Lower lobe of right lung (tissue), 2 donors: ENCODE data around the gene ITPRIPL1. TPM values are rescaled to one million over a fixed set of nuclear protein-coding genes. Genes with fewer than 3 reads are reported as not detected.

Source experiments
- ATAC-seq, 2 donors: fragments of 200-7000 bp; cut with Tn5 transposase; one replicate each; pipeline ENCODE4 v1.9.1; 2020 to 2022; ENCODE audit warnings: mild to moderate bottlenecking in 2 of 2, moderate library complexity in 2 of 2
- DNase-seq: peaks from one replicate; pipeline ENCODE4 v3.0.0-alpha.2; 2020
- H3K27ac ChIP-seq: fragments of 200-600 bp; one replicate; pipeline ENCODE4 v1.8.0; 2022
- H3K27me3 ChIP-seq: fragments of 200-600 bp; one replicate; pipeline ENCODE4 v1.8.0; 2022; ENCODE audit warnings: low read depth
- H3K36me3 ChIP-seq: fragments of 200-600 bp; one replicate; pipeline ENCODE4 v1.8.0; 2022; ENCODE audit warnings: mild to moderate bottlenecking
- H3K4me1 ChIP-seq: fragments of 200-600 bp; one replicate; pipeline ENCODE4 v1.8.0; 2022
- H3K4me3 ChIP-seq: fragments of 200-600 bp; one replicate; pipeline ENCODE4 v1.8.0; 2022; ENCODE audit warnings: mild to moderate bottlenecking
- H3K9me3 ChIP-seq: fragments of 200-600 bp; one replicate; pipeline ENCODE4 v1.8.0; 2022
- CTCF ChIP-seq: fragments of 200-600 bp; IDR thresholded peaks from one replicate; pipeline ENCODE4 v1.8.0; 2022; ENCODE audit warnings: antibody characterized with exemption, mild to moderate bottlenecking
- intact Hi-C: fragments of 100-400 bp; cut with DNase I; formaldehyde crosslinking; loops from one replicate; pipeline ENCODE4 v1.11.0; 2022
- total RNA-seq: library from RNA; stranded (reverse); fragmentation: NEBNext Ultra II Directional; extraction: Animal tissue kit (Norgen Biotek cat#: 25700); gene quantifications from one replicate; pipeline ENCODE4 v1.2.1, GENCODE V29; 2021
- donor health status: DM: no; HTN: yes; CAD: no; lungs with severe emphysema.

The ITPRIPL1 gene
- total RNA-seq, 1 donor from 2014 or later = 1.9 TPM

DNA sequence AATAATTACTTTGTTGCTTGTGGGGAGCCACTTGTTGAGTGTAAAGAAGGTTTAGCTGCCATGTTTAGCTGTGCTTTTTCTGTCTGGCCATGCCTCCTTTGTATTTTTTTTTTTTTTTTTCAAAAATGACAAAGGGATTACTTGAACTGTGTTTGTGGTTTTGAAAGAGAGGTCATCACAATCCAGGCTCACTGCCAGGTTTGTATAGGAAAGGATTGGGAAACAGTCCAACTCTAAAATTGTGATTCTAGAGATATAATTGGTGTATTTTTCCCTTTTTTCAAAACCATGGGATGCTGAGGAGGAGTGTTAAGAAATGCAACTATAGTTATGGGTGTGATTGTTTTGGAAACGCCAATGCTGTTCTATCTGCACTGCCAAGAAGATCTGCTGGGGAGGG lies 4.3 kb downstream of the ITPRIPL1 start:
- Histone ChIP-seq H3K36me3 (no peaks in the 10 kb centered on the region), H3K4me3 (no peak overlapping the region), H3K9me3 (no peaks in the 10 kb centered on the region), H3K27ac (no peak overlapping the region), H3K4me1 (peaks cover 18% of the 10 kb centered on the region), H3K27me3 (peaks cover 15% of the 10 kb centered on the region)
- no peak for ATAC-seq
- intact Hi-C loops = no loop called here
- TF ChIP-seq CTCF = no peak
- DNase-seq = no peak

DNA sequence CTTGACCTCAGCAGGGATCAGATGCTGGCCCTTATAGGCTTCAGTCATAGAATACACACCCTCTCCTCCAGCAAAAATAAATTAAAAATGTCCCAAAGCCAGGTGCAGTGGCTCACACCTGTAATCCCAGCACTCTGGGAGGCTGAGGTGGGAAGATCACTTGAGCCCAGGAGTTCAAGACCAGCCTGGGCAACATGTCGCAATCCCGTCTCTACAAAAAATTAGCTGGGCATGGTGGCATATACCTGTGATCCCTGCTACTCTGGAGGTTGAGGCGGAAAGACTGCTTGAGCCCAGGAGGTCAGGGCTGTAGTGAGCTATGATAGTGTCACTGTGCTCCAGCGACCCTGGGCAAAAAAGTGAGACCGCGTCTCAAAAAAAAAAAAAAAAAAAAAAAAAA lies 4.8 kb downstream of the ITPRIPL1 start:
- TF ChIP-seq CTCF = no peak
- H3K4me1 ChIP-seq = peaks cover 18% of the 10 kb centered on the region
- intact Hi-C loops = no loop called here
- H3K36me3 ChIP-seq = no peaks in the 10 kb centered on the region
- H3K27me3 ChIP-seq = peaks cover 13% of the 10 kb centered on the region
- H3K27ac ChIP-seq = no peak overlapping the region
- DNase-seq (no peak), ATAC-seq (no peak)
- no peak overlapping the region for H3K4me3 ChIP-seq
- H3K9me3 ChIP-seq = no peaks in the 10 kb centered on the region

GRCh38 chr2:96330407-96330806 lies 5.3 kb downstream of the ITPRIPL1 start:
- Histone ChIP-seq H3K36me3 (no peaks in the 10 kb centered on the region), H3K27ac (no peak overlapping the region), H3K4me1 (peaks cover 17% of the 10 kb centered on the region), H3K4me3 (no peak overlapping the region), H3K9me3 (no peaks in the 10 kb centered on the region), H3K27me3 (peaks cover 8% of the 10 kb centered on the region)
- TF ChIP-seq CTCF = no peak
- ATAC-seq (peak in 1 of 2 donors; percentile 52), DNase-seq (no peak)
- intact Hi-C loops = no loop called here

GRCh38 chr2:96333708-96334107 lies 8.6 kb downstream of the ITPRIPL1 start:
- intact Hi-C loops = no loop called here
- Histone ChIP-seq H3K9me3 (no peaks in the 10 kb centered on the region), H3K36me3 (no peaks in the 10 kb centered on the region), H3K4me1 (peaks cover 27% of the 10 kb centered on the region), H3K27ac (no peak overlapping the region), H3K4me3 (no peak overlapping the region), H3K27me3 (no peaks in the 10 kb centered on the region)
- no peak for DNase-seq
- no peak for ATAC-seq
- TF ChIP-seq CTCF = no peak

DNA sequence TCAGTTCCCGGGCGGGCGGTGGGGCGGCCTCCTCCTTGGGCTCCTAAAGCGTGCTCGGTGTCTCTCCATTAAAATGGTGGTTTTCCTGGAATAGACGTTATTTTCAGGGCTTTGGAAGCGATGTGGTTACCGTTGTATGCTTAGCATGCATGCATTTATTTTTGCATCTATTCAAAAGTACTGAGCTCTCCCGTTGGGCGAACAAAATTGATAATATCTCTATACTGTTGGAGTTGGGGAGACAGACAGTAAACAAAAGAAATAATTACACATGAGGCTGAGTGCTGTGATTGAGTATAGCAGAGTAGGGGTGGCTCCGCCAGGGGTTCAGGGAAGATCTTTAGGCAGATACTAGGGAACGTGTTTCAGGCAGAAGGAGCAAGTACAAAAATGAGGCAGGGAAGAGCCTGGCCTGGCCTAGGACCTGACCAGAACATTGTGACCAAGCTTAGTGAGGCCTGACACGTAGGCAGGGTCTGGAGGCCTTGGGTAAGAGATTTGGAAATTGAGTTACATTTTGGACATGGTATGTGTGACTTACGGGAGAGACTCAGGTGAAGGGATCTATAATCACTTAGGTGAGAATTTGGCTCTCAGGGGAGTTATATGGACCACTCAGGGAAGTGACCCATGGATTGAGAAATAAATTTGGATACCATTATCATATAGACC lies 11.1 kb downstream of the ITPRIPL1 start:
- intact Hi-C loops = no loop called here
- peak overlapping the region; percentile 98 for H3K27ac ChIP-seq
- no peaks in the 10 kb centered on the region for H3K9me3 ChIP-seq
- DNase-seq (no peak), ATAC-seq (no peak)
- no peaks in the 10 kb centered on the region for H3K36me3 ChIP-seq
- peaks cover 18% of the 10 kb centered on the region for H3K4me1 ChIP-seq
- no peaks in the 10 kb centered on the region for H3K27me3 ChIP-seq
- no peak for TF ChIP-seq CTCF
- peak overlapping the region; percentile 81 for H3K4me3 ChIP-seq
